ENCODE data around the gene PLEKHA7. TPM values are rescaled to one million over a fixed set of nuclear protein-coding genes. Genes with fewer than 3 reads are reported as not detected.

PLEKHA7 gene
- total and polyA plus RNA-seq, 2 of the 8 experiments (the other 6 are each of a cell fraction or from before 2014, with no cell fraction given) = 11.4 to 25.6 TPM

- TF ChIP-seq CTCF (IDR thresholded peaks at IDR 0.05; ENCODE audit: control extremely low read depth in 1 of 3, insufficient read depth in 1 of 3, low read depth in 1 of 3, low read length in 3 of 3) (no peak), TBP (IDR thresholded peaks at IDR 0.05; ENCODE audit: low read depth, low read length) (no peak), SIX5 (IDR thresholded peaks at IDR 0.05; ENCODE audit: low read depth, low read length) (no peak), SP1 (IDR thresholded peaks at IDR 0.05; ENCODE audit: low read depth, low read length) (no peak)
Measured at GRCh38 chr11:16982256-16982671, 31.9 kb downstream of the PLEKHA7 start (continued).
